ENCODE measurements around the gene GRM8.

GRM8 gene

DNA sequence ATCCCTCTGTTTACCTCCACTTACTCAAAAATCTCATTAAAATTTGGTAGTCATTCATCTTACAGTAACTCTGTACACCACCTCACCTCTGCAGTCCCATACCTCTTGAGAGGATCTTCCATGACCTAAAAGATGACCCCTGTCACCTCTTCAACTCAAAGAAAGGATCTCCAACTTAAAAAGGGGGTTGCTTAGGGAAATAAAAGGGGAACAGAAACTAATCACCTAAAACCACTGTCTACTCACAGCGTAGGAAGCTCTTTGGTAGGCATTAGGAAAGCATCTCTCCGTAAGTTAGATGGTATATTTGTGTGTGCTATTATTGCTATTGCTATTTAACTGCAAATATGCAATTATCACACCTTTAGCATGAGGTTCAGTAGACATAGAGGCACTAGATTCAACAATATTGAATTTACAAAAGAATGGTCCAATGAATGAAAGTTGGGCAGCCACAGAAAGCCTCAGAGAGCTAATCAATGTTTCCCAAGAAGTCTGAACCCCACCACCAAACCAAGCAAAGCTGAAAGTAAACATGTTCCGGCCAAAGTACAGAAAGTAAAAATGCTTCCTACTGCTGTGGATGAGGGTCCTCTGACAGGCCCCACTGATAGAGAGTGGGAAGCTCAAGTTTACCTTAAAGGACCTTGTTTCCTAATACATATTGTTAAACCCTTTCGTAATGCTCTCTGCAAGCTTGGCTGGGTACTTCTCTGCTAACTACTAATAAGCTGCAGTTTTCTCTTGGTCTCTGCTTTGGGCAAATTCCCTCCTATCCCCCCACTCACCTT is 105.8 kb downstream of the GRM8 start:
- DNase-seq = no peak

- DNase-seq = no peak
Measured at GRCh38 chr7:127137146-127137545, 115.6 kb downstream of the GRM8 start.

DNA sequence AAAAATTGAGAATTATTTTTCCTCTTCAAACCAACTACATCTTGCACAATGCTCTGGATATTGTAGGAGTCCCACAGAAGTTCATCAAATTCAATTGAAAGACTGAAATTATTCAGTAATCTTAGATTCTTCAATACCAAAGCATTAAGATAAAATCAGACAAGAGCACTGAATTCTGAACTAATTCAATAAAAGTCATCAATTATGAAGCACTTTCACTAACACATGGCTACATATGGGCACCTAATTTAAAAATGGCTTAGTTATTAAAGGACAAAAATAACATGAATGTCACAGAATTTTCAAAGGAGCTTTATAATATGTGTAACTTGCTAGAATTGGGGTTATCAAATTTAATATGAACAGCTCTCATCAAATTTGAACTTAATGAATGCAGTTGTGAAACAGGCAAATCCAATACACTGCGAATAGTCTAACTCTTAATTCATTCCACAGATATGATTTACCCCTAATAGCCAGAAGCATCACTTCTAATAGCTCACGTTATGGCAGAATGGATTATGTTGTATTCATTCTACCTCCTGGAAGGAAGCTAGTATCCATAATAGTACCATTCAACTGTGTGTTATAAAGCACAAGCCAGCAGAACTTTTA is 116.8 kb downstream of the GRM8 start:
- DNase-seq = no peak

DNA sequence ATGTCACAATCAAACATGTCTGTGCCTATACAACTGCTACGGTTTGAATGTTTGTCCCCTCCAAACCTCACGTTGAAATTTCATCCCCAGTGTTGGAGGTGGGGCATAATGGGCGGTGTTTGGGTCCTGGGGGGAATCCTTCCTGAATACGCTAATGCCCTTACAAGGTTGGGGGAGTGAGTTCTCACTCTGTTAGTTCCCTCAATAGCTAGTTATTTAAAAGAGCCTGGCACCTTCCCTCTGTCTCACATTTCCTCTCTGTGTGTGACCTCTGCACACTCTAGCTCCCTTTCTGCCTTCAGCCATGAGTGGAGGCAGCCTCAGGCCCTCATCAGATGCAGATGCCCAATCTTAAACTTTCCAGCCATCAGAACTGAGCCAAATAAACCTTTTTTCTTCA is 129.5 kb downstream of the GRM8 start:
- no peak for DNase-seq

GRCh38 chr7:127119517-127119916 is 133.2 kb downstream of the GRM8 start:
- DNase-seq = no peak

DNA sequence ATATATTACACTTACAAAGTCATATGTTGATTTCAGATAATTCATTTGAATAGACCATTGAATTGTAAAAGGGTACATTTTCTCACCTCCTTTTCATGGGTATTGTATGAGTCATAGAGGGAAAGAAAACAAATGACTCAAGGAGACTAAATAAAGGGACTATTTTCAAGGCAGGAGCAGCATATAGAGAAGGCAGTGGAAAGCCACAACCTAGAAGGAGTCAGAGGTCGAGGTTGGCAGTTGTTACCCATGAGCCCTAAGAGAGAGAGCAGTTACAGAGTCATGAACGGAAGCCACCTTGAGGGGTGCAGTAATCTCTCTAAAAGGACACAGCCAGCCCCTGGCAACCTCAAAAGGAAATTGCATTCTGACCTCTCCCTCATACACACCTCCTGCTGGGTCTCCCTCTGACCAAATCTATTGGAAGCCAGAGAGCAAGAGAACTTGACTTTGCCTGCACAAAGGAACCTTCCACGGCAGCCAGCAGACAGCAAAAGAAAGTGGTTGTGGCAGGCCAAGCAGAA is 137.9 kb downstream of the GRM8 start:
- DNase-seq = no peak

- DNase-seq = no peak
Measured at GRCh38 chr7:127107601-127108007, 145.1 kb downstream of the GRM8 start.

DNA sequence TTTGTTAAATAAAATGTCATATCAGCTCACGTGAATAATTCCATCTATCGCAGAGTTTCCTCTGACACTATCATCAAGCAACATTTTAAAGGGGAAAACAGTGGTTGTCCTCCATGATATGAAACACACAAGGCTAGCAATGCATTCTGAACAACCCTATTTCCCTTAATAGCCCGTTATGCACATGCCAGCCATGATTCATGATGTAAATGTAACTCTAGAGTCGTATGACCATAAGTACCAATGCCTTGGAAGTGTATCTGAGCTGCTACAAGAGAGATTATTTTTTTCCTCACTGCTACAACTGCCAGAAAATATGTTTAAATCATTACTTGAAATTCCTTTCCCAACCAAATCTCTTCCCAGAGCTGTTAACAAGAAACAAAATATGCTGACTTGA is 159.4 kb downstream of the GRM8 start:
- no peak for DNase-seq

GRCh38 chr7:127091620-127092019 is 161.1 kb downstream of the GRM8 start:
- no peak for DNase-seq

DNA sequence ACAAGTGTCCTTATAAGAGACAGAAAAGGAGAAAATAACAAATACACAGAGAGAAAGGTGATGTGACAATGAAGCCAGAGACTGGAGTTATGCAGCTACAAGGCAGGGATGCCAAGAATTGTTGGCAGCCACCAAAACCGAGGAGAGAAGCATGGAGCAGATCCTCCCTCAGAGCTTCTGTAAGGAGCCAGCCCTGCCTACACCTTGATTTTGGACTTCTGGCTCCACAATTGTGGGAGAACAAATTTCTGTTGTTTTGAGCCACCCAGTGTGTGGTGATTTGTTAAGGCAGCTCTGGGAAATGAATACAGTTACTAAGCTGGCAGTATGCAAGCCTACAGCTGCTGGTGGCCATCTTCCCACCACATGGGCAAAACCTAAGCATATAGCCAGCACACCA is 163.6 kb downstream of the GRM8 start:
- no peak for DNase-seq

- no peak for DNase-seq
Measured at GRCh38 chr7:127081539-127081938, 171.2 kb downstream of the GRM8 start.

GRCh38 chr7:127080576-127080975 is 172.2 kb downstream of the GRM8 start:
- DNase-seq = no peak

GRCh38 chr7:127066974-127067373 is 185.8 kb downstream of the GRM8 start:
- DNase-seq = no peak

GRCh38 chr7:127059475-127059874 is 193.3 kb downstream of the GRM8 start:
- no peak for DNase-seq

GRCh38 chr7:127057918-127058317 is 194.8 kb downstream of the GRM8 start:
- DNase-seq = no peak

DNA sequence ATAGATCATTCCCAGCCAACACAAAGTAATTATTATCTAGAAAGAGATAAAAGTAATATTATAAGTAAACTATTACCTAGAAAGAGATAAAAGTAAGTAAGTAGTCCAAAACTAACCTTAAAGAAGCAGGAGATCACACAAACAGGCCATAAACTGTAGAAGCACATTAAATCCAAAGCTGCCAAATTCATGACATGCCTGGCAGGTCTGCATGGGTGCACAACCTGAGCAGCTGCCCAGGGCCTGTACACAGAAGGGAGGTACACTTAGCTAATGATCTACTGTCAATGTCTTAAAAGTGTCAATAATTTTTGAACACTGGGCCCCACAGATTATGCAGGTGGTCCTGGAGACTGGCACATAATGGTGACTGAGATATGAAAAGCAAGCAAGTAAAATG is 196.5 kb downstream of the GRM8 start:
- no peak for DNase-seq

DNA sequence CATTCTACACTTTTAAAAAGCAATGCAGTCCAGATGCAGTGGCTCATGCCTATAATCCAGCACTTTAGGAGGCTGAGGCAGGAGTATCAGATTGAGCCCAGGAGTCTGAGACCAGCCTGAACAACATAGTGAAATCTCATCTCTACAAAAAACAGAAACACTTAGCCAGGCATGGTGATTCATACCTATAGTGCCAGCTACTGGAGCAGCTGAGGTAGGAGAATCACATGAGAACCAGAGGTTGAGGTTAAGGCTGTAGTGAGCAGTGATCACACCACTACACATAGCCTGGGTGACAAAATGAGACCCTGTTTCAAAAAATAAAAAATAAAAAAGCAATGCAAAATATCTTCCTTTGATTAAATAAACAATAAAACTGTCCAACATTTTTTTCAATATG is 205.2 kb downstream of the GRM8 start:
- DNase-seq = no peak

- no peak for DNase-seq
Measured at GRCh38 chr7:127041689-127042452, 210.9 kb downstream of the GRM8 start.

- no peak for DNase-seq
Measured at GRCh38 chr7:127040042-127040441, 212.7 kb downstream of the GRM8 start.

GRCh38 chr7:127039541-127039940 is 213.2 kb downstream of the GRM8 start:
- no peak for DNase-seq

DNA sequence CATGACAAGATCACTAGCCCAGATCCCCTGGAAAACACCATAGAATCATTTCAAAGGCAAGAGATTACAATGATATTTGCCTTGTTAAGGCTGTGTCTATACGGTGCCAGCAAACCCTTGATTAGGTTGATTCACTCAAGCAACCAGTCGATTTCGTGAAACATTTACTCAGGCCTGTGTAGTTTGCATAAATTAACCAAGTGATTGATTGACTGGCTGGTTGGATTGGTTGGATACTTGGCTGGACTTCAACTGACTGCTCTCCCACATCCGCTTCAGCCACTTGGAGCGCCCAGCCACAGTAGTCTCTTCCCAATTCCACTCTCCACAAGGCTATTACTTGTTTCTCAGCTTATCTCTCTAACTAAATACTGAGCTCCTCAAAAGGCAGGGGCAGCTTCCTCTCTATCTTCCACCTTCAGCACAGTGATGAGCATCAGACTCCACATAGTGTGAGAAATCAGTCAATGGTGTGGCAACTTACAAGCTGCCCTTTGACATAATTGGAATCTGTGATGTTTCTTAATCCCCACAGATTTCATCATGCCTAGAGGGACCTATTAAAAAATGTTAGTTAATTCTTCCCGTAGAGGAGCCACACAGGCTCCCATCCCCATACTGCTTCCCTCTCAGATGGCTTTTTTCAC is 217.4 kb downstream of the GRM8 start:
- no peak for DNase-seq

DNA sequence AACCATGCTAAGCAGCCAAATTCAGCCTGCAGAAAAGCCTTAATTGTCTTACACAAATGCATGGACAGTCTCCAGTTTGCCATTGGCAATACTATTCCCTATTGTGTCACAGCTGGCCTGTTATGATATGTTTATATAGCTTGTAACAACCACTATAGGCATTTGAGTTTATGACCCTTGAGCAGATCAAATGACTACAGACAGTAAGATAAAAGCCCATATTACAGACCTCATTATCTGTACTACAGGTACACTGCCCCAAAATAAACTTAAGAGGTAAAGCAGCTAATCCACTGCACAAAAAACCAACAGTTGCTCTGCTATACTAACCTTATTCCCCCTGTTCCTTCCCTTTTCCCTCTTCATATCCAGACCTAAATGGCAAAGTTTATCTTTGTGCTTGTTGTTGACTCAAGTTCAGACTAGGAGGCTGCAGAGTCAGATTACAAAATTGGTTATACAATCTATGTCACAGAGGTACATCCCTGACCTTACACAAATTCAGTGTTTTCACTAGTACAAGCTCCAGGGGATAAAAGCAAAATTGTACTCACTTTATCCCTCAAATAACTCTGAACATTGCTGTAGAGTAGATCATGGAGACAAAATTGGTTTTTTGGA is 218.4 kb downstream of the GRM8 start:
- DNase-seq = no peak

DNA sequence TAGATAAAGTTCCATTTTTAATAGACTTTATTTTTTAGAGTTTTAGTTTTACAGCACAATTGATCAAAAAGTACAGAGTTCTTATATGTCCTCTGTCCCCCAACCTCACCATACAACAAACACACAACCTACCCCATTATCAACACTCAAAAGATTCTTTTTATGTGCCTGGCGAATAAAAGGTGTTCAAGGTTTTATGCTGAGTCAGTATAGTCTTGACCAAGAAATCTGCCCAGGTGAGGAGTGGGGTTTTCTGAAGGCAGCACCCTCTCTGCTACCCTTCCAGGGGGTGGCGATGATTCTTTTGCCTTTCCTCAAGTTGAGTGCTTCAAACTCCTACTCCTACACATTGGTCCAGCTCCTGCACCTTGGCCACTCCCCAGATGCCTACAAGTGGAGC is 222.9 kb downstream of the GRM8 start:
- DNase-seq = no peak
